Neural cell (in vitro differentiated cells): ENCODE data around the gene ATXN7L3.

Source experiments
- CTCF ChIP-seq: fragments of 450-650 bp; IDR thresholded peaks from 2 replicates; pipeline ENCODE4 v1.5.1; 2014; ENCODE audit warnings: antibody characterized with exemption, mild to moderate bottlenecking, moderate library complexity; ENCODE audit not compliant: poor library complexity, severe bottlenecking
- EP300 ChIP-seq: fragments of 450-650 bp; conservative IDR thresholded peaks from 2 replicates; pipeline ENCODE4 v1.6.1; 2014; ENCODE audit warnings: antibody characterized with exemption, mild to moderate bottlenecking, moderate library complexity; ENCODE audit not compliant: poor library complexity, severe bottlenecking
- EZH2 ChIP-seq: fragments of 200-600, 300-800 bp; shearing (Covaris generic), sonication (generic); IDR thresholded peaks from 2 replicates; pipeline ENCODE4 v1.6.1; 2014; ENCODE audit warnings: antibody characterized with exemption, low read length, borderline replicate concordance, mild to moderate bottlenecking; ENCODE audit not compliant: insufficient read depth, poor library complexity, severe bottlenecking
- MXI1 ChIP-seq: fragments of 450-650 bp; conservative IDR thresholded peaks from 2 replicates; pipeline ENCODE4 v1.6.1; 2014; ENCODE audit warnings: antibody characterized with exemption, mild to moderate bottlenecking; ENCODE audit not compliant: poor library complexity, severe bottlenecking
- POLR2AphosphoS5 ChIP-seq: IDR thresholded peaks from 2 replicates; pipeline ENCODE4 v1.6.1; 2012
- RAD21 ChIP-seq: fragments of 450-650 bp; conservative IDR thresholded peaks from 2 replicates; pipeline ENCODE4 v1.6.1; 2014; ENCODE audit warnings: antibody characterized with exemption, mild to moderate bottlenecking, moderate library complexity
- REST ChIP-seq: IDR thresholded peaks from 2 replicates; pipeline ENCODE4 v1.6.1; 2012; ENCODE audit warnings: borderline replicate concordance
- SMC3 ChIP-seq: fragments of 450-650 bp; conservative IDR thresholded peaks from 2 replicates; pipeline ENCODE4 v1.6.1; 2014; ENCODE audit warnings: antibody characterized with exemption, mild to moderate bottlenecking, moderate library complexity; ENCODE audit not compliant: poor library complexity

GRCh38 chr17:44192750-44193149 is 6.9 kb downstream of the ATXN7L3 start:
- TF ChIP-seq CTCF (no peak), MXI1 (no peak), EP300 (no peak), REST (no peak), POLR2AphosphoS5 (no peak), EZH2 (no peak), SMC3 (no peak), RAD21 (no peak)
